Smooth muscle cell (in vitro differentiated cells): ENCODE data around the gene ID2. TPM values are rescaled to one million over a fixed set of nuclear protein-coding genes. Genes with fewer than 3 reads are reported as not detected.

ENCODE experiments used
- DNase-seq: peaks from one replicate; lab custom pipeline; 2025; ENCODE audit not compliant: unreplicated experiment; lab: John Stamatoyannopoulos, UW
- H2AFZ ChIP-seq: fragments of 200-600 bp; sonication (generic); 2 replicates; pipeline ENCODE4 v1.6.0; 2016; ENCODE audit warnings: antibody characterized with exemption, low read depth, mild to moderate bottlenecking
- H3F3A ChIP-seq: fragments of 200-600 bp; sonication (generic); 2 replicates; pipeline ENCODE4 v1.6.0; 2017; ENCODE audit warnings: antibody characterized with exemption, low read depth
- H3K27ac ChIP-seq: fragments of 200-600 bp; sonication (generic); 2 replicates; pipeline ENCODE4 v1.5.1; 2016; ENCODE audit warnings: low read depth, mild to moderate bottlenecking
- H3K27me3 ChIP-seq: fragments of 200-600 bp; sonication (generic); 2 replicates; pipeline ENCODE4 v1.6.1; 2016; ENCODE audit warnings: low read depth, mild to moderate bottlenecking
- H3K36me3 ChIP-seq: fragments of 200-600 bp; sonication (generic); 2 replicates; pipeline ENCODE4 v1.5.1; 2016; ENCODE audit warnings: low read depth
- H3K4me1 ChIP-seq: fragments of 200-600 bp; sonication (generic); 2 replicates; pipeline ENCODE4 v1.5.1; 2016; ENCODE audit warnings: low read depth
- H3K4me2 ChIP-seq: fragments of 200-600 bp; sonication (generic); 2 replicates; pipeline ENCODE4 v1.6.0; 2016; ENCODE audit warnings: mild to moderate bottlenecking
- H3K4me3 ChIP-seq: fragments of 200-600 bp; sonication (generic); 2 replicates; pipeline ENCODE4 v1.5.1; 2016; ENCODE audit warnings: mild to moderate bottlenecking
- H3K79me2 ChIP-seq: fragments of 200-600 bp; sonication (generic); 2 replicates; pipeline ENCODE4 v1.6.0; 2016; ENCODE audit warnings: low read depth, mild to moderate bottlenecking
- H3K9ac ChIP-seq: fragments of 200-600 bp; sonication (generic); 2 replicates; pipeline ENCODE4 v1.6.0; 2016; ENCODE audit warnings: low read depth
- H3K9me3 ChIP-seq: fragments of 200-600 bp; sonication (generic); replicated peaks from 2 replicates; pipeline ENCODE4 v1.5.1; 2016; ENCODE audit warnings: low read depth
- H4K20me1 ChIP-seq: fragments of 200-600 bp; sonication (generic); 2 replicates; pipeline ENCODE4 v1.6.0; 2016; ENCODE audit warnings: low read depth
- WGBS: methylation state at CpG from one replicate; pipeline ENCODE4 v1.1.7; 2016; ENCODE audit warnings: low lambda C conversion rate; 5-methylcytosine and 5-hydroxymethylcytosine counted together
- polyA plus RNA-seq: library from polyadenylated mRNA; unstranded; fragments of >200 nt; fragmentation: Nextera tagmentation; extraction: Ambion mirVana; gene quantifications from 2 replicates; pipeline ENCODE4 v1.2.1, GENCODE V29; 2016
- total RNA-seq: library from RNA; depleted of rRNA; stranded (reverse); fragments of >200 nt; gene quantifications from 2 replicates; pipeline ENCODE4 v1.2.3, GENCODE V29; 2014
- TF ChIP-seq, protein P1 (sequence below): fragments of 200-600 bp; sonication (generic); IDR thresholded peaks from 2 replicates; pipeline ENCODE4 v1.5.1; 2017; ENCODE audit warnings: borderline replicate concordance, mild to moderate bottlenecking, antibody characterized with exemption; ENCODE audit not compliant: insufficient read depth, poor library complexity, severe bottlenecking

ID2 gene, protein sequence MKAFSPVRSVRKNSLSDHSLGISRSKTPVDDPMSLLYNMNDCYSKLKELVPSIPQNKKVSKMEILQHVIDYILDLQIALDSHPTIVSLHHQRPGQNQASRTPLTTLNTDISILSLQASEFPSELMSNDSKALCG
- total RNA-seq (190 and 218 TPM in 2 replicates), polyA plus RNA-seq (83.9 and 114 TPM in 2 replicates)

DNA sequence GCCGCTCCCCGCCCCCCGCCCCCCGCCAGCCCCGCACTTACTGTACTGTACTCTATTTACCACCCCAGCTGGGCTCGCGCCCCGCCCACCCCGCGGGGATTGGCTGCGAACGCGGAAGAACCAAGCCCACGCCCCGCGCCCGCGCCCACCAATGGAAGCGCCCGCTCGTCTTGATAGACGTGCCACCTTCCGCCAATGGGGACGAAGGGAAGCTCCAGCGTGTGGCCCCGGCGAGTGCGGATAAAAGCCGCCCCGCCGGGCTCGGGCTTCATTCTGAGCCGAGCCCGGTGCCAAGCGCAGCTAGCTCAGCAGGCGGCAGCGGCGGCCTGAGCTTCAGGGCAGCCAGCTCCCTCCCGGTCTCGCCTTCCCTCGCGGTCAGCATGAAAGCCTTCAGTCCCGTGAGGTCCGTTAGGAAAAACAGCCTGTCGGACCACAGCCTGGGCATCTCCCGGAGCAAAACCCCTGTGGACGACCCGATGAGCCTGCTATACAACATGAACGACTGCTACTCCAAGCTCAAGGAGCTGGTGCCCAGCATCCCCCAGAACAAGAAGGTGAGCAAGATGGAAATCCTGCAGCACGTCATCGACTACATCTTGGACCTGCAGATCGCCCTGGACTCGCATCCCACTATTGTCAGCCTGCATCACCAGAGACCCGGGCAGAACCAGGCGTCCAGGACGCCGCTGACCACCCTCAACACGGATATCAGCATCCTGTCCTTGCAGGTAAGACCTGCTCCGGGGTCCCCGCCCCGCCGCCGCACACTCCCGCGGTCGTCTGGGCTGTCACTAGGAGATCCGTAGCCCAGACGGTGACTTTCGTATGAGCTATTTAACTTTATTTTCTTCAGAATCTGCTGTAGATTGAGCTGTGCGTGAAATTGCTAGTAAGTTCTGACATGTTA is at the start of gene ID2:
TSS of gene ID2 (plus strand) at position 271 of the 907 bp plus-strand sequence. CDS start at position 381, 110 bp downstream.
- Histone ChIP-seq H3K79me2 (peaks cover 32% of the 10 kb centered on the region), H2AFZ (peak within 1 kb of the TSS; percentile 66), H3K9ac (peak within 1 kb of the TSS; percentile 61), H3K4me3 (peak within 1 kb of the TSS; percentile 90), H3K4me1 (peaks cover 31% of the 10 kb centered on the region), H3K9me3 (no peaks in the 10 kb centered on the region), H4K20me1 (peaks cover 32% of the 10 kb centered on the region), H3F3A (peaks cover 42% of the 10 kb centered on the region), H3K27ac (peak within 1 kb of the TSS; percentile 97), H3K27me3 (no peaks in the 10 kb centered on the region), H3K36me3 (no peaks in the 10 kb centered on the region), H3K4me2 (peak within 1 kb of the TSS; percentile 89)
- WGBS, result under 1% methylated on average over 62 of the region's 70 CpGs
- peak; percentile 95 for DNase-seq
- TF ChIP-seq, protein P1, sequence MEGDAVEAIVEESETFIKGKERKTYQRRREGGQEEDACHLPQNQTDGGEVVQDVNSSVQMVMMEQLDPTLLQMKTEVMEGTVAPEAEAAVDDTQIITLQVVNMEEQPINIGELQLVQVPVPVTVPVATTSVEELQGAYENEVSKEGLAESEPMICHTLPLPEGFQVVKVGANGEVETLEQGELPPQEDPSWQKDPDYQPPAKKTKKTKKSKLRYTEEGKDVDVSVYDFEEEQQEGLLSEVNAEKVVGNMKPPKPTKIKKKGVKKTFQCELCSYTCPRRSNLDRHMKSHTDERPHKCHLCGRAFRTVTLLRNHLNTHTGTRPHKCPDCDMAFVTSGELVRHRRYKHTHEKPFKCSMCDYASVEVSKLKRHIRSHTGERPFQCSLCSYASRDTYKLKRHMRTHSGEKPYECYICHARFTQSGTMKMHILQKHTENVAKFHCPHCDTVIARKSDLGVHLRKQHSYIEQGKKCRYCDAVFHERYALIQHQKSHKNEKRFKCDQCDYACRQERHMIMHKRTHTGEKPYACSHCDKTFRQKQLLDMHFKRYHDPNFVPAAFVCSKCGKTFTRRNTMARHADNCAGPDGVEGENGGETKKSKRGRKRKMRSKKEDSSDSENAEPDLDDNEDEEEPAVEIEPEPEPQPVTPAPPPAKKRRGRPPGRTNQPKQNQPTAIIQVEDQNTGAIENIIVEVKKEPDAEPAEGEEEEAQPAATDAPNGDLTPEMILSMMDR, result no peak

DNA sequence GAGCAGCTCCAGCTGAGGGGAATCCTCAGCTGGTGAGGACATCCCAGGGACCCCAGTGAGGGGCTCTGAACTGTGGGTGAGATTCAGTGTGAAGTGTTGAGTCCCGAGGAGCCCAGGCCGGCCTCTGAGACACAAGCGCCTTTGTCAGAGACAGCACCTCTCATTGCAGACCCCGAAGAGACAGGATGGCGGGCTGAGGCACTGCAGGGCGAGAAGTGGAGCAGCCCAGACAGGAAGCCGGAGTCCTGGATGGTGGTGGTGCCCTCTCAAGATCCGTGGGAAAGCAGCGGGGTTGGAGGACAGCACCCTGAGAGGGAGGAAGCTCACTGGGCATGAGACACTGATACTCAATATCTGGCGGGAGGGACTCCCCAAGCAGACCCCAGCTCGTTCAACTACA is 49.1 kb upstream of the ID2 start:
- H3K27ac ChIP-seq, result no peak overlapping the region
- no peaks in the 10 kb centered on the region for H3F3A ChIP-seq
- H3K4me1 ChIP-seq, result peaks cover 20% of the 10 kb centered on the region
- H4K20me1 ChIP-seq, result no peaks in the 10 kb centered on the region
- no peaks in the 10 kb centered on the region for H3K36me3 ChIP-seq
- 89% methylated on average over 11 of the region's 11 CpGs for WGBS
- H3K9me3 ChIP-seq, result no peaks in the 10 kb centered on the region
- no peaks in the 10 kb centered on the region for H3K79me2 ChIP-seq
- H3K27me3 ChIP-seq, result no peaks in the 10 kb centered on the region
- H3K4me3 ChIP-seq, result no peak overlapping the region
- no peak overlapping the region for H2AFZ ChIP-seq
- no peak overlapping the region for H3K4me2 ChIP-seq
- TF ChIP-seq, protein P1, result no peak
- no peak overlapping the region for H3K9ac ChIP-seq
- DNase-seq, result no peak

DNA sequence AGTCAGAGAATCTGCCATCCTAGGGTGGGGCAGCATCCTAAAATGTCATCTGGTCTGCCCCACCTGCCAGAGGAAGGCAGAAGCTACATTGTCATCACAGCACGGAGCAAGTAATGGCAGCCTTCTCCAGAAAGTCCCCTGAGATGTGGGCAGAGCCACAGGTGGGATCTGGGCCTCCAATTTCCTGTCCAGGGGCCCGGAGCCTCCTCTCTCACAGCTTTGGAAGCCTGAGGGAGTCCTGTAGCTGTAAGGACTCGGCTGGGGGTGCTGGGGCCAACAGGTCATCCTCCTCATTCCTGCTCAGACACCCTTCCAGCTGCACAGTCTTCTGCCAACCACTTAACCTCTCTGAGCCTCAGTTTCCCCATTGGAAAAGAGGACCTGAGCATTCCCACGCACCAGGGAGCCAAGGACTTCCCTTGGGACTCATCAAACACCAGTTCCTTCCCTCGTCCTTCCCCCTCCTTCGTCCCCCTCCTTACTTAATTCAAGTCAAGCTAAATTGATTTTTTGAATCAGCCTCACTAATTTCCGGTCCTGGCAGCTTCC is 48.6 kb upstream of the ID2 start:
- no peak overlapping the region for H2AFZ ChIP-seq

More for the DNA sequence above, 48.6 kb upstream of the ID2 start:
- Histone ChIP-seq H3K4me3 (no peak overlapping the region), H3K36me3 (no peaks in the 10 kb centered on the region), H3K9me3 (no peaks in the 10 kb centered on the region), H3K4me2 (peak overlapping the region; percentile 69), H3K79me2 (no peaks in the 10 kb centered on the region), H3K27me3 (no peaks in the 10 kb centered on the region), H3F3A (no peaks in the 10 kb centered on the region), H3K9ac (no peak overlapping the region), H4K20me1 (no peaks in the 10 kb centered on the region), H3K4me1 (peaks cover 25% of the 10 kb centered on the region), H3K27ac (no peak overlapping the region)
- WGBS, result 84% methylated on average over 7 of the region's 7 CpGs
- TF ChIP-seq, protein P1, result no peak
- DNase-seq, result no peak
